NCI-H1105 treated with DMSO at 0.1 percent for 48 hours (cell line): Measurements from ENCODE around the gene SOHLH1.

Source experiments
- DNase-seq: peaks from one replicate; lab custom pipeline; 2025; lab: John Stamatoyannopoulos, UW

Gene SOHLH1, protein sequence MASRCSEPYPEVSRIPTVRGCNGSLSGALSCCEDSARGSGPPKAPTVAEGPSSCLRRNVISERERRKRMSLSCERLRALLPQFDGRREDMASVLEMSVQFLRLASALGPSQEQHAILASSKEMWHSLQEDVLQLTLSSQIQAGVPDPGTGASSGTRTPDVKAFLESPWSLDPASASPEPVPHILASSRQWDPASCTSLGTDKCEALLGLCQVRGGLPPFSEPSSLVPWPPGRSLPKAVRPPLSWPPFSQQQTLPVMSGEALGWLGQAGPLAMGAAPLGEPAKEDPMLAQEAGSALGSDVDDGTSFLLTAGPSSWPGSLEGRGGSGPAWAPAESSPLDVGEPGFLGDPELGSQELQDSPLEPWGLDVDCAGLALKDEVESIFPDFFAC

DNA sequence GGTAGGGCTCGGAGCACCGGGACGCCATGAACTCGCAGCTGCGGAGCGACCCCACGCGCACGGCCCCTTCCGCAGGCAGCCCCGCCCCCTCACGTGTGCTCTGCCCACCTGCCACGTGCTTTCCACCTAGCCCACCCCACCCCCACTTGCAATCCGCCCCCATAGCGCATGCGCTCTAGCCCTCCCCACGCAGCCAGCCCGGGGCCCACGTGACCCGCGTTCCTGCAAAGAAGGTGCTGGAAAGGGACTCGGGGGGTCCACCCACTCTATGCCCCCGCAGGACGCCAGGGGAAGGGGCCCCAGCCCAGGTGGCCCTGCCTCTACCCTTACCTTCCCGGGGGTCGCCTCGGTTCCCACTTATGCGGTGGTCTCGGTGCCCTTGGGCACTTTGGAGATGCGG lies at the start of gene SOHLH1:
TSS of gene SOHLH1 (minus strand) at position 42 of the 400 bp plus-strand sequence. CDS start at position 28, 14 bp downstream.
- no peak for DNase-seq

DNA sequence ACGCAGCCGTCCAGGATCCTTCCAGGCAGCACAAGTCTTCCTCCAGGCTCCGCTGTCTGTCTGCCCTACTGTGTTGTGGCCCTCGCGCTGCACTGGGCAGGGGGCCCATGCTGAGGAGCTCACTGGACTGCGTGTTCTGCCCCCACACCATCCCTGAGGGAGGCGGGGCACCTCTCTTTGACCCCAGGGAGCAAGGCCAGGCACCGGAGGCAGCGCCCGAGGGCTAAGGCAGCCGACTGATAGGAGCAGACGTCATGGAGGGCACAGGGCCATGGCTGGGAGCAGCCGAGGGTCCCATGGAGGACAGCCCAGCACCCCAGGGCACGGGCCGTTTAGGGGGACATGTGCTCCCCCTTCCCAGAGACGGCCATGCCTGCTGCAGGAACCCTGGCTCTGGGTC lies 49.4 kb upstream of the SOHLH1 start:
- DNase-seq, result no peak

DNA sequence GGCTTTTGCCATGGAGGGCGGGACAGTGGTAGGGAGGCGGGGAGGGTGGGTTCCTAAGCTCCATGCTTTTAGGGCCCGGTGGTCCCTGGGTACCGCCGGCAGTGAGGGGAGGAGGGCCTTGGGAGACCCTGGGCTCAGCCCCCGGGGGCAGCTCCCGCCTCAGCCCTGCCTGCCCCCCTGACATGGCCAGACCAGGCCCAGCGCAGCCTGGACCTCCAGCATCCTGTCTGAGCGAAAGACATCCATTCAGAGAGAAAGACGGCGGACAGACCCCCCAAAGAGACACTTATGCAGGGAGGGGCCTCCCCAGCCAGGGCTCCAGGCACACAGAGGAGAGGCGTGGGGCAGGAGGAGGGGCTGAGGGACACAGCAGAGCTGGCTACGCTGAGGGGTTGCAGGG lies 48.0 kb upstream of the SOHLH1 start:
- no peak for DNase-seq

DNA sequence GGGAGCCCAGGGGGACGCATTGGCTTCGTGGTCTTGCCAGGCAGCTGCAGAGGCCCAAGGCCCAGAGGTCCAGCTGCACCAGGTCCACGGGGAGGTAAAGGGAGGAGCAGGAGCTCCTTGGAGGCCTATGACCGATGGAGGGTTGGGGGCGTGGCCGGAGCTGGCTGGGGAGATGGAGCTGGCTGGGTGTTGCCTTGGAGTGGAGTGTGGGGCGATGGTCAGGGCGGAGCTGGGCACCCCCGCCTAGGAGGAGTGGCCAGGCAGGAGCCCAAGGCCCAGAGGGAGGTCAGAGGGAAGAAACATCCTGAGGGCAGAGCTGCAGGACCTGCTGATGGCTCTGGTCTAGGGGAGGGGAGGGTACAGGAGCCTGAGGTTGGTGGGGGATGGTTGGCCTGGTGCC lies 47.3 kb upstream of the SOHLH1 start:
- no peak for DNase-seq

DNA sequence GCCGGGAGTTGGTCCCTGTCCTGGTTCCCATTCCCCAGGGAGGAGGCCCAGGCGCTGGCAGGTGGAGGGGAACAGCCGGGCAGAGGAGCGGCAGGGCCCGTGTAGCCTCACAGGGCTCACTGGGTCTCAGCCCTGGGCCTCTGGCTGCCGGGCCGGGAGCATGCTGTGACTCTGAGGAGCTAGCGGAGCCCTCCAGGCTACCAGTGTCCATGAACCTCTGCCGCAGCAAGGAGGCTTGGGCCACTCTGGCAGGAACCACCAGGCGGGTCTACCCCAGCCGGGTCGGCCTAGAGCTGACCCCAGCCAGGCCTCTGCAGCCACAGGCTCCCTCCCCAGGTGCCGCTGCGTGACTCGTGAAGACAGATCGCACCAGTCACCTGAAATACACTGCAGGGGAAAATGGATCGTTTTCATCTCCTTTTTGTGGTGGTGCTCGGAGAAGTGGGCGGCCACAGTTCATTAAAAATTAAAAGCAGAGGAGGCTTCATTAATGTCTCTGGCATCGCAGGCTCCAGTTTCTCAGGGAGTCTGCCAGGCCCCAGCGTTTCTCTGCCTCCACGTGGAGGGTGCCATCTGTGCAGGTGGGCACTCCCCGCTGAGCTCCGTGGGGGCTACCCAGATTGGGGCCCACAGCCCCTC lies 46.5 kb upstream of the SOHLH1 start:
- no peak for DNase-seq

DNA sequence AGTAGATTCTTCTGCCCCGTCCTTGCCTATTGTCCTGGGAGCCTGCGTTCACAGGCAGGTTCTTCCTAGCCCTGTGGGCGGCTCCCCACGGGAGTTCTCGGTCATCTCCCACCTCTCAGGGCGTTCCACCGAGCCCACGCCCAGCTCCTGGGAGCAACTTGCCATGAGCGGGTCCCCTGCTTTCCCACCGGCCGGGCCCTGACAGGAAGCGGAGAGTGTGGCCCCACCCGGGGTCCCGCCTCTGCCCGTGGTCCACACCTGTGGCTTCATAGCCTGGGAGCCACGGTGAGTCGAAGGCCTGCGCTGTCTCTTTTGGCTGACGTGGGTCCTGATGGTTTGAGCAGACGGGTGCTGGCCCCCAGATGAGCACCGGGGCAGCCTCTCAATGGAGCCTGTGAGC lies 45.9 kb upstream of the SOHLH1 start:
- DNase-seq, result no peak

DNA sequence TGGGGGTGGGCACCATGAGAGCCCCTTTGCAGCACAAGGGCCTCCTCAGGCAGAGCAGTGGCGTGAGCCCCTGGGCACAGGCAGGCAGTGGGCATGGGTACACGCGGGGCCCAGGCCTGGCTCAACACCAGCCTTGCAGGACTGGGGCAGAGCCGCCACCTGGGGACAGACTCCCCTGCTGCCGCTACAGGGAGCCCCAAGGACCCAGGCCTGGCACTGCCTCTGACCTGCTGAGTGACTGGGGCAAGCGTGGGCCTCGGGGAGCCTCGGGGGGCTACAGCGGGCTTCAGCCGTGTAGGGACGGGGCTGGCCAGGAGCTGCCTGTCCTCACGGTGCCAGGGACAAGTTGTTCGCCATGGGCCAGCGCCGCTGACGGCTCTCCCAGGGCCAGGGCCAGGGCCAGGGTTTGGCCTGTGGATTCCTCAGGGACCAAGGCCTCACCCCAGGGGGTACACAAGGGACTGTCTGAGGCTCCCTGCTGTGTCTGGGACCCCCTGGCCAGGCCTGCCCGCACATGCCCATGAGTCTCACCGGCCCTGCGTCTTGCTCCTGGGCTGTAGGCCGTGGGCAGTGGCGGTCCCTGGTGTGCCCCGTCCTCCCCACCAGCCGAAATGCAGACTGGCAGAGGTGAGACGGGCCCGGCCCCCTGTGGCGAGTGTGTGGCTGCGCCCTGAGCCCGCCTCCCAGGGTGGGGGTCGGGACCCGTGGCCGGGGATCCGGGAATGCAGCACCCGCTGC lies 45.2 kb upstream of the SOHLH1 start:
- DNase-seq, result no peak

DNA sequence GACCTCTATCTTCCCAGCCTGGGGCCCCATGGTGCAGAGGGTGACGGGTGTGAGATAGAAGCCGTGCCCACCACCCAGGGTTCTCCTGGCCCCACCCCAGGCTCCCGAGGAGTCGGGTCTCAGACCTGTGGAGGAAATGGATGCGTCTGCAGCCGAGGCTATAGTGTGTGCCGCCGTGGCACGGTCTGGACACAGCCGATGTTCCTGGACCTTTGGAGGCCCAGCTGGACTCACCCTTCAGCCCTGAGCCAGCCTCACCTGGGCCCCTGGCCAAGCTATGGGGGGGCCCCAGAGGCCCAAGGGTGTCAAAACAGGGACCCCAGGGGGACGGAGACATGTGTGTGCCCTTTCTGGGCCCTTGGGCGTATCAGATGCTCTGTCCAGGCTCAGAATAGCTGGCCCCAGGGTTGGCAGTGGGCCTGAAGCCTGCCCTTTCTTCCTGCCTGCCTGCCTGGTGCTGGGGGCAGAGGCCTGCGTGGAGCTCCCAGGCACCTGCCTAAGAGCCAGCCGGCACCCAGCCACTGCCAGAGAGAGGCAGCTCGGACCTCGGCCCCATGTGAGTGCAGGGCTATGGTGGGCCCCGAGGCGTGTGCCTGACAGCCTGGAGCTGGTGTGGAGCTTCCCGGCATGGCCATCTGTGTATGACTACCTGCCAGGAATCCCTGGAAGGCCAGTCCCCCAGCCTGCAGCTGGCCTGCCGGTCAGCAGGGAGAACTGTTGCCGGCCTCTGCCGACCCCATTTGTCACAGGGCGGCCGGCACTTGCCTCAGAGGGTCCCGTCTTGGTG lies 44.5 kb upstream of the SOHLH1 start:
- DNase-seq, result no peak

DNA sequence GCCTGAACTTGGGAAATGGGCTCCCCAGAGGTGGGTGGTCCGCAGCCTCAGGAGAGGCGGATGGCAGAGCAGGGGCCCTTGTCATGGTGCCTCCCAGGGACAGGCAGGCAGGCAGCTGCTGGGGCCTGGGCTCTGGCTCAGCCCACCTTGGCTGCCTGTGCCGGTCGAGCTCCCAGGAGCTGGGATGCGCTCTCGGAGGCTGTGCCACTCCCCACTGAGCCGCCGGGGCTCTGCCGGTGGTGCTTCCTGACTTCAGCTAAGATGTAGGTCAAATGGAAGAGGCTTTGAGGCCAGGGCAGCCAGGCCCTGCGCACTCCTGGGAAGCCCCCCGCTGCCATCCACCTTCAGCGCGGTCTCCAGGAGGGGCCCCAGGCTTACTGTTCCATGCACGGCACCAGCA lies 43.7 kb upstream of the SOHLH1 start:
- DNase-seq, result no peak

DNA sequence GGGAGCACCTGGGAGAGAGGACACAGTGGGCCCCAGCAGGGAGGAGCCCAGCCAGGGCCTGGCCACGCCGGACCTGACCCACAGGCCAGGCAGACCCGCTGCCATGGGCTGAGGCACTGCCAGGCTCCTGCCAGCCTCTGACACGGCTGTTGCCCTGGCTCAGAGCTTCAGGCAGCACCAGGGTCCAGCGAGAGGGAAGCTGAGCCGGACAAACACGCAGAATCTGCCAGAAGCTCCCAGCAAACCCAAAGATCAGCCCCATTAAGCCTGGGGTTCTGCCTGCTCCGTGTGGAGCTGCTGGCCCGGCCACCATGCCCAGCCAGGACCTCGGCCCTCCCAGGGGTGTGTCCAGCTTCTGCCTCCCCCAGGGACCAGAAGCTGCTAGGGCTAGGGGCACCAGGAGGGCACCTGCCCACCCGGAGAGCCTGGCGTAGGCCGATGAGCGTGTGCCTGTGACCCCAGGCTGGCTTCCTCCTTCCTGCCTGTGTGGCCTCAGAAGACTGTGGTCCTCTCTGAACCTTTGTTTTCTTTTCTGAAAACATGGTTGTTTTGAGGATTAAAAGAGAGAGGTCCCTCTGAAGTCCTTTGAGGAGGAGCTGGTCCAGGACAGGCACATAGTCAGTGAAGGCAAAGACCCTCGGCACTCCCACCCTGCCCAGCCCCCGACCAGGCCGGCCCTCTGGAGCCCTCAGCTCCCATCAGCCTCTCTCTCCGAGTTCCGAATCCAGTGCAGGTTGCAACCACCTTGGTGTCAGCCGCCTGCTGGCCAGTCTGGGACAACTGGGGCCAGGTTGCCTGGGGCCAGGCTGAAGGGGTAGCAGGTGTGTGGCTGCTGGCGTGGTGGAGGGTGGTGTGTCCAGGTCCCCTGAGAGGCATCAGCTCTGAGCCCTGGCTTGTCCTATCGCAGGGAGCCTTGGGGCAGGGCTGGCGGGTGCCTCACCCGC lies 42.3 kb upstream of the SOHLH1 start:
- no peak for DNase-seq

DNA sequence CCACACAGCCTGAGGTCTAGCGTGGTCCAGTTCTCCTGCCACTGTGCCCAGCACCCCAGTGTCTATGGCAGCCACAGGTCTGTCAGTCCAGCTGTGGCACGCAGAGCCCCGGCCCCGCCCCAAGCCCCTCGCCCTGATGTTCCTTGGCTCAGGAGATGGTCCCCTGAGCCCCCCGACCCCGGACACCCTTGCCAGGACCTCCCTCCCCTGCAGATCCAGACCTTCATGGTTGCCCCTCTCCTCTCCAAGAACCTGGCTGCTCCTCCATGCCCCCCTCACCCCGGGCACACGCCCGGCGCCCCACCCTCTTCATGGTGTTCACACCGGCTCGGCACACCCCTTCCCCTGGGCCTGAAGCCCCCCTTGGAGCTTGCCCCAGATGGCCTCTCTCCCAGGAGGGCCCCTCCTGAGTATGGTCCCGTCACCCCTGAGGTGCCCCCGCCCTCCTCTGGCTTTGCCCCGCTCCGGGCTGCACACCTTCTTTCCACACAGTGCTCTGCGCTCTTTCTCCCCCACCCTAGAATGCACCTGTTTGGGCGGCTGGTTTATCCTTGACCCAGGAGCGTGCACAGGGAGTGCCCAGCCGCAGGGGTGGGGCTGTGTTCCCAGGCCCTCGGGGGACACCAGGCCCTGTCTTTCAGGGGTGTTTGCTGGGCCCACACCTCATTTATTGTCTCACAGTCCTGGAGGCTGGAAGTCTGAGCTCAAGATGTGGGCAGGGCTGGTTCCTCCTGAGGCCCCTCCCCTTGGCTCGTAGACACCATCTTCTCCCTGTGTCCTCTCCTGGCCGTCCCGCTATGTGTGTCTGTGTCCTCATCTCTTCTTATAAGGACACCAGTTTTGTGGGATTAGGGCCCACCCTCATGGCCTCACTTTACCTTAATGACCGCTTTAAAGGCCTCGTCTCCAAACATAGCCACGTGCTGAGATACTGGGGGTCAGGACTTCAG lies 40.3 kb upstream of the SOHLH1 start:
- DNase-seq, result no peak

DNA sequence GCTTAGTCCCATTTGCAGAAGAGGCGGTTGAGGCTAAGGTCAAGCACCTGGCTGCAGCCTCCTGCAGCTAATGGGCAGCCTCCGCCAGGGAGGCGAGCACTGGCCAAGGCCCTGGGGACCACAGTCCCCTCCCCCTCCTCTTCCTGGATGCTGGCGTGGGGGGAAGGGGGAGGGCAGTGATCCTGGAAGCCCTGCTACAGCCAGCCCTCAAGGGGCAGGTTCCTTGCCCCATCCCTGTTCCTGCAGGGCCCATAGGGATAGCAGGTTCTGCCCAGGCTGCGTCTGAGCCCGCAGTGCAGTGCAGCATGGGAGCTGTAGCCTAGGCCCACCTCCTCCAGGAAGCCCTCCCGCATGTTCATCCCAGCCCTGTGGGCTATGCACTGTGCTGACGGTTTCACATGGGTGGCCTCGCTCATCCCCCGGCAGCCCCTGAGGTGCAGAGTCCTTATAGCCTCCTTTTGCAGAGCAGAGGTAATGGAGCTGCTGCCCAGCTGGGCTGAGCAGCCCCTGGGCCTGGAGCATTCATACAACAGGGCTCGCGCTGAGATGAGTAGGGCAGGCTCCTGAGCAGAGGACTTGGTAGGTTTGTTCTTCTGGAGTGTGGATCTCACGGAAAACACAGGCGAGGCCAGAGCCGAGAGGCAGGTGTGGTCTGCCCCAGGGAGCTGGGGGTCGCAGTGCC lies 38.7 kb upstream of the SOHLH1 start:
- no peak for DNase-seq

DNA sequence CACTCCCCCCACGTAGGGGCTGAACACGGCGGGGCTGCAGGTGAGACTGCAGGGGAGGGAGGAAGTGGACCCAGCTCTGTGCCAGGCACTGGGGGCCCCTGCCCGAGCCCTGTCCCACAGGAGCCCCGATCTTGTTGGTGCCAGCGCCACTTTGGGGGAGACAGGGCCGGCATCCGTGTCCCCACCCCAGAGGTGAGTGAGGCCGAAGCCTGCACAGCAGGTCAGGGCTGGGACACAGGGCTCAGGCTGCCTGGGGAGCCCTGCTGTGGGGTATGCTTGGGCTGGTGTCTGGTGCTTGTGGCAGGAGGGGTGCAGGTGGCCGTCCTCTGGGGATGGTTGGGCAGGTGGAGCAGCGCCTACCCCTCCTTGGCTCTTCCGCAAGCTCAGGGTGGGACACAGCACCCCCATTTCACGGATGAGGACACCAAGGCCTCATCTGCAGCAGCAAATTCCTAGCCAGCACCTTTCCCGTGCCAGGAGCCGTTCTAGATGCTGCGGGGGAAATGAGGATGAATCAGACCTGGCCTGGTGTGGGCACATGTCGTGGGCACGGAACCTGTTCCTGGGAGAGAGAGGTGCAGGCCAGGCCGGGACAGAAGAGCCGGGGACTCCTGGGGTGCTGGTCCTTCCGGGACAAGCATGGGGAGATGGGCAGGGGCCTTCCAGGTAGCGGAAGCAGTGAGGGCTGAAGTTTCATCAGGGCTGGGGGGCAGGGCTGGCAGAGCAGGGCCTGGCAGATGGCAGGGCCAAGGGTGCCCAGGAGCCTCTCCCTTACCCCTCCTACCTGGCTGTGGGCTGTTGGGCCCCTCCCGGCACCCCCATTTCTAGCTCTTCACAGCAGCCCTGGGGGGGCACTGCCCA lies 37.9 kb upstream of the SOHLH1 start:
- DNase-seq, result no peak

DNA sequence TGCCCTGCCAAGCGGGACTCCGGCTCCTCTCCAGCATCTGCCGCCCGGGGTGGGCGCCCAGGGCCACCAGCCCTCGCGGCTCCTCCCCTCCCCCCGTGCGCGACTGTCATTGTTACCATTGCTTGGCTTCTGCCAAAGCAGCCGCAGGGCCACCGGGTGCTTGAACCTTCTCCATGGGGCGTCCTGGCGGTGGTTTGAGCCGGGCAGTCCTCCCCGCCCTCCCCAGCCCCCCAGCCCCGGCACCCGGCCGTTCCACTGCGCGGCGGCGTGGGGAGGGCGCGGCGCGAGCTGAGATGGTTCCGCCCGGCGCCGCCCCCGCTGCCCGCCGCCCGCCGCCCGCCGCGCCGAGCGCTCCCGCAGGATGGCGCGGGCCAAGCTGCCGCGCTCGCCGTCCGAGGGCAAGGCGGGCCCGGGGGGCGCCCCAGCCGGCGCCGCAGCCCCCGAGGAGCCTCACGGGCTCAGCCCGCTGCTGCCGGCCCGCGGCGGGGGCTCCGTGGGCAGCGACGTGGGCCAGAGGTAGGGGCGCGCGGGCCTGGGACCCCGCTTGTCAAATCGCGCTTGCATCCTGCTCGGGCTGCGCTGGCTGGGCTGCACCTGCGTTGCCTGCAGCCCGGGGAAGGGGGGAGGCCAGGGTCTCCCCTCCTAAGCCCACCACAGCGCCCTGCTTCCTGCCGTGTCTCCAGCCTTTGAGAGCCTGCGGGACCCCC lies 37.1 kb upstream of the SOHLH1 start:
- DNase-seq, result no peak

DNA sequence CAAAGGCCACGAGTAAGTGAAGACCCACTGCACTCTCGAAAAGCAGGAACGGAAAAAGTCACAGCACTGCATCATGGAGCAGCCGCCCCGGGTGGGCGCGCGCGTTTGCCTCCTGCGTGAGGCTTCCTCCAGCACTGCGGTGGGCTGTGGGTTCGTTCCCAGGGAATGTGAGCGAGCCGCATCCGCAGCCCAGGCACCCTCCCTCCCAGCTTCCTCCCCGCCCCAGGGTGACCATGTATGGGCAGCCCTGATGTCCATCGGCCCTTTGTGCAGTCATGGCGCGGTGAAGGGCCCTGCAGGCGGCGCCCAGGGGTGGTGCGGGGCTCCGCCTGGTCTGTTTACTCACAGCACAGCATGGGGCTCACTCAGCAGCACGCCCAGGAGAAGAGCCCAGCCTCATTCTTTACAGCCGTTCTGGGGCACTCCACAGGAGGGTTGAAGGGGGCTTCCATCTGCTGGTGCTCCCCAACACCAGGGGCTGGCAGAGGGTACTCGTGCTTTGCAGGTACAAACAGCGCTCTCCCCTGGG lies 35.4 kb upstream of the SOHLH1 start:
- DNase-seq, result no peak

DNA sequence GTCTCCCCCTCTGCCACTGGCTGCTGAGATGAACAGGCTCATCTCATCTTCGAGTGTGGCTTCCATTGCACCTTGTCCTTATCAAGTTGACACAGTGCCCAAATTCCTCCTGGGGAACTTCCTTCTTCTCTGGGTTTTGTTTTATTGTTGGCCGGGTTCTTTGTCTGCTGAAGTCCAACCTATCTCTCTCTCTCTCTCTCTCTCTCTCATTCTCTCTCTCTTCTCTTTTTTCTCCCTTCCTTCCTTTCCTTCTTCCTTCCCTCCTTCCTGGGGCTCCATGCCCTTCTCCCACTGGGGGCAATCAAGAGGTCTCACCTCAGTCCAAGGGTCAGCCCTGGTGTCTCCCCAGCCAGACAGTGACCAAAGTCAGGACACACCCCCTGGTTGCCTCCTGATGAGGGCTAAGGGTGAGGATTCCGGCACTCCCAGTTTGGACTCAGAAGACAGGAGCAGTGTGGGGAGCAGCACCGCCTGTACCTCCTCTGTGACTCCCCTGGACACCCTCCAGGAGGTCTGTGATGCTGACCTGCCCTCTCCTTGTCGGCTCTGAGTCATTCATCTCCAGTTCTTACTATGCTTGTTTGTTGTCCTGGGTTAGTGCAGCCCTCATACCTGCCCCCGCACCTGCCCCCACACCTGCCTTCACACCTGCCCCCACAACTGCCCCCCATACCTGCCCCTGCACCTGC lies 33.4 kb upstream of the SOHLH1 start:
- DNase-seq, result no peak

DNA sequence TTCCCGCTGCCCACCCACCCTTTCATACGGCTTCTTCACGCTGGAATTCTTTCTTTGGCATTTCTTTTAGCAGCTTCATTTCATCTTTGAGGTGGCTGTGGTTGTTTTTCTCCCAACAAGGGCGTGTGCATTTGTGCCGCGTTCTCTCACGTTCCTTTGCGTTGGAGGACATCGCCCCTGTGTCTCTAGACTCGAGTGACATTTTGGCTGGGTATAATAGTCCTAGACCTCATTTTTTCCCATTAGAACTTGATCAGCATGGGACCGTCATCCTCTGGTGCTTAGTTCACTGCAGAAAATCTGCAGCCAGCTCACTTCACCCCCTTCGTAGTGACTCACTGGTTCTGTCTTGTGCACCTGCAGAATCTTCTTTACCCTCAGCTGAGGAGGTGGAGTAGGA lies 32.2 kb upstream of the SOHLH1 start:
- no peak for DNase-seq
